ENCODE results near the gene NLK.
"Not testable (repeated sequence)": the region's sequence is repeated elsewhere in the genome, so short reads cannot be mapped to it uniquely, and the experiment has no call there.

NLK gene

DNA sequence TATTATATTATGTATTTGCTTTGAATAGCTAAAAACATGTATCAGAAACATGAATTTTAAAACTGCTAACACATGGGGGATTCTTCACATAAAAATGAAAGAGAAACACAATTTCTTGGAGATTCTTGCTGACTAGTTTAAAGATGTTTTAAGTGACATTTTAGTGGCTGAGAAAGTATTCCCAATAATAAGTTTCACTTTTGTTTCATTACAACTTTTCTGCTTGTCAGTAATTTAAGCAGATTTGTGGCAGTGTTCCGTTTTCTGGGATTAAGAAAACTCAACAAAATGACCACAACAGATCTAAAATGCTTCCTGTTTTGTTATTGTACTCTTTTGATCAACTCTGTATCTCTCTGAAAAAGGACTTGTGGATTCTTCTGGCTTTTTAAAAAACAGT lies 75.9 kb downstream of the NLK start:
- DNase-seq = no peak

DNA sequence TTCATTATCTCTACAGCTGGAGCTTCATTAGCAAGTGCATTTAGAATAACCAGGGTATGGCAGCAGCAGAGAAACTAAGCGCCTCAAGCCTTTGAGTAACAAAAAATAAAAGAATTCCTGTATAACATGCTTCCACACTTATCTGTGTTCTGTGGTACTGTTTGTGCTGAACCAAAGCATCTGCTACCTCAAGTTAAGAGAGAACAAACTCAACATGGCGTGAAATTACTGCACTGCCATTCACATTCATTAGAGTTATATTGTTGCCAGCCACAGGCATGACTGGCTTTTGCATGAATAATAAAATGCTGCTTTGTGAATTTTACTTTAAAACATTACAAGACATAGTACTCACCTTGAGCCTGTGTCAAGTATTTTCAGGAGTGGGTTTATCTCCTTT lies 76.6 kb downstream of the NLK start:
- no peak for DNase-seq

DNA sequence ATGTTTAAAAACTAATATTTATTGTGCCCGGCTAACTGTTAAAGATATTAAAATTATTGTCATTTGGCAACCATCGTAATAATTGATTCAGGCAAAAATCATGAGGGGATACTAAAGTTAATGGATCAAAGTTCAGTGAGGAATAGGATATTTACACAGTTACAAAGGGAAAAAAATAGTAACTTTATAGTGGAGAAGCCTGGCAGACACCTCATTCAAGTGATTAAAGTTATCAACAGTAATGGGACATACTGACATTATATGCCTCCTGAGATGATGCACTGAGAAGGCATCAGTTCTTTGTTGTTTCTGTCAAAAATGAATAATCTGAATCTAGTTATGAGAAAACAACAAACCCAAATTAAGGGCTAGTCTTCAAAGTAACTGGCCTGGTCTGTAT lies 77.1 kb downstream of the NLK start:
- DNase-seq = no peak

DNA sequence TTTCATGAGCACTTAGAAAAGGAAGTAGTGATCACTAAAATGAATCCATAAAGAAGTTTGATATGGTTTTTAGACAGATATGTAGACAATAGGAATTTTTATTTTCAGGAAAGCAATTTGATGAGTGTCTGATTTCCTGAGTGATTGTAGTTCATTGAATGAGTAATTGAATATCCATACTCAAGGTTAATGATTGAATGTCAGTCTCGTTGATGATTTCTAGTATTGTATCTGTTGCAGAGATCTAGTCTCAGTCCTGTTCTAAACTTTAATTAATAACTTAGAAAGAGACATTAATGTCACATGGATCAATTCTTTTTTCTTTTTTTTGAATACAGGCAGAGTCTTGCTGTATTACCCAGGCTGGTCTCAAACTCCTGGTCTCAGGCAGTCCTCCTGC lies 78.3 kb downstream of the NLK start:
- DNase-seq = no peak

DNA sequence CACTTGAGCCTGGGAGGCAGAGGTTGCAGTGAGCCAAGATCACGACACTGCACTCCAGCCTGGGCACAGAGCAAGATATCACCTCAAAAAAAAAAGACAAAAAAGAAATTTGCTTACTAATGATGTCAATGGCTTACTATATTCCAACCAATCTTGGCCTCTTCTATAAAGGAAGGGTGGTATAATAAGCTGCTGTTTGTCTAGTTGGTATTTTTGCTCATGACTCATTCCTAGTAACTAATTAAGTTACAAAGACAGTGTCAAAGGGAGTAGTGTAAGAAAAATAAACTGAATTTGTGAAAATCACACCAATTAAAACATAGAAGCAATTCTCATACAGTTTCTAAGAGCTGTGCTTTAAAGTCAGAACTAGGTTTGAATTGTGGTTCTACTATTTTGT lies 82.5 kb downstream of the NLK start:
- DNase-seq = no peak

DNA sequence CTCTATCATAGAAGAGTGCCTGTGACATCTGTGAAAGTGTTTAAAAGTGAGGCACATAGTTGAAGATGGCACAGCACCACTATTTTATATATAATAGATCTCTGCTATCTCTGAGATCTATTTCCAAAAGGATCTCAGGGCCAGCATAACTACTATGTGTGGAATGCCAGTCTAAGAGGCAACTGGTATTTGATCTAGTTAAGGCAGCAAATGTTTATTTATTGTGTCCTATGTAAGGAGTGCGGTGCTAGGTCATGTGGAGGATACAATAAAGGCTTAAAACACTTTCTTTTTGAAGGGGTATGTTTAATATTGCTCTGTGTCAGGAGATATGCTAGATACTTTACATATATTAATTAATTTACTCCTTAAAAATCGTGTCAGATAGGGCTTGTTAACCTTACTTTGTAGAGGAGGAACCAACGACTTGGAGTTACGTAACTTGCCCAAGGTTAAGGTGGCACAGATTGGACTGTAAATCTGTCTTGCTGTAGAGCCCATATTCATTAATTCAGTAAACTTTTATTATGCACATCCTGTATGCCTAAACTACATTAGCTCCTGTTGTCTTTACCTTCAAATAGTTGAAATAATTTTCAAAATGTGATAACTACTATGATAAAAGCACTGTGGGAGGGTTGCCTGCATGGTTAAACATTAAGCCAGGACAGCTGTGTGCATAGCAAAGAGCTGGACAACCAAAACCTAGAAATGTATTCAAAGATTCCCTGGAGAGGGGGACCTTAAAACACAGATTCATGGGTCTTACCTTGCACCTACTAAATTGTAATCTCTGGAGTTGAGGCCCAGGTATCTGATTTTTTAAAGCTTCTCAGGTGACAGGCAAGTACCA lies 83.3 kb downstream of the NLK start:
- no peak for DNase-seq

DNA sequence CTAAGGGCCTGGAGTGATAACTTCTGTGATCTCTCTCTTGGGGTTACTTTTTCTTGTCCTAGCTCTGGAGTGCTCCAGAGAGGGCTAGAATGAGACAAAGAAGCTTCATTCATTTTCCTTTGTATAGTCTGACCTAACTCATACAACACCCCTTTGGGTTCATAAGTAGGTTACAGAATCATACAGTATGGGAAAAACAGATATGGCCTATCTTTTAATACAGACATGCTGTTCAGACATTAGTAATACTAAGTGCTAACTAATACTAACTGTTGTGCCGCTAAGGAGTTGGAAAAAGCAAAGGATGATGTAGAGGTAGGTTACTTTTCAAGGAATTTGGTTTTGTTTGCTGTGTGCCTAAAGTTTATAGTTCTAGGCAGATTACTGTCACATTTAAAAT lies 84.7 kb downstream of the NLK start:
- DNase-seq = no peak

DNA sequence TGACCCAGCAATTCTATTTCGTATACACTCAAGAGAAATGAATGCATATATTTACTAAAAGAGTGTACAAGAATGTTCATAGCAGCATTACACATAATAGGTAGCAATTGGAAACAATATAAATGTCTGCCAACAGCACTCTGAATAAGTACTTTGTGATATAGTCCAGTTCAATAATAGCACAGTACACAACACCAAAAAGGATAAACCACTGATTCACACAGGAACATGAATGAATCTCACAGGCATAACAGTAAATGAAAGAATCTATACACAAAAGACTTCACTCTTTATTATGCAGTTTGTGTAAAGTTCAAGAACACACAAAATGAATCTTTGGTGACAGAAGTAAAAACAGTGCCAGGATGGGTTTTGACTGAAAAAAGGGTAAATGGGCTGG lies 86.3 kb downstream of the NLK start:
- no peak for DNase-seq

DNA sequence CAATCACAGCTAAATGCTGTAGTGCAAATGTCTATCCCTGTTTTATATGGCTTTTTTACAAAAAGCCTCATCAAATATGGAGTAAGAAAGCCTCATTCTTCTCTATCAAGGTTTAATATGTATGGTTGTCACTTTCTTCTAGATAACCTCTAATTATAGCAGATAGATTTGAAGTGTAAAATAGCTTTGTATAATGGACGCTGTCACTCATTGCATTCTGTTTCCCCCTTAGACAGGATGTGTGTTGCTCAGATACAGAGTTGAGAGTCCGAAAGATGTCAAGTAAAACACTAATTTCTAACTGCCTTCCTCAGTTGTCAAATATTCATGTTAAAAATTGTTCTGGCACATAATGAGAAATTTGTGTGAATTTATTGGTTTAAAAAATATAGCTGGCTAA lies 88.0 kb downstream of the NLK start:
- DNase-seq = no peak

DNA sequence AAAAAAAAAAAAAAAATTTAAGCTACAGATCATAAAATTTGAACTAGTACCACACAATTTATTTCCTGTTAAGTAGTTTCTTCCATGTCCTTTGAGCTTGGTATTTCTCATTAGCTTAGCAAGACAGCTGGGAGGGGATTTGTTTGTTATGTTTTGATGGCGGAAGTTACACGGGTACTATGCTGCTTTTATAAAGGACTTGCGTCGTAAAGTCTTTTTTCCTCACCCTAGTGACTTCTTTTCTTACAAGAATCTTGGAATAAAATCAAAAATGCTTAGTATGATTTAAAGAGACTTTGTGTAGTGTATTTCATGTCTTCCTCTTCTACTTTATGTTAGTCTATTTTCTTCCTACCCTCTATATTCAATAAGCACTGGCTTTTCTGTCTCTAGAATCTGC lies 89.1 kb downstream of the NLK start:
- DNase-seq = no peak

DNA sequence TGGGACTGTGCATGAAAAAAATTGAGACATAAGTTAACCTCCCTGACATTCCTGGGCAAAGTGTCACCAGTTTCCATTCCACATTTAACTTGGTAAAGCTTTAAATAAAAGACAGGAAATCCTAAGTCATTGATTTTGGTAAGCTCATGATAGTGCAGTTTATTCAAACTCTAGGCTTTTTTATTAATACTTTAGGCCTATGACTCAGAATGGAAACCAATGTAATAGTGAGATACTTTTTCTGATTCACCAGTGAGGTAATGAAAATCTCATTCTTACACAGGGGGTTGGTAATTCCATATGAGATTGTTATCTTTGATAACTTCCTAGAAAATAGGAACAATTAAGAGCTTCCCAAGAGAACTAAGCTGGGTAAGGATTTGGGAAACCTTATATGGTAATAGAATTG lies 91.1 kb downstream of the NLK start:
- no peak for DNase-seq

DNA sequence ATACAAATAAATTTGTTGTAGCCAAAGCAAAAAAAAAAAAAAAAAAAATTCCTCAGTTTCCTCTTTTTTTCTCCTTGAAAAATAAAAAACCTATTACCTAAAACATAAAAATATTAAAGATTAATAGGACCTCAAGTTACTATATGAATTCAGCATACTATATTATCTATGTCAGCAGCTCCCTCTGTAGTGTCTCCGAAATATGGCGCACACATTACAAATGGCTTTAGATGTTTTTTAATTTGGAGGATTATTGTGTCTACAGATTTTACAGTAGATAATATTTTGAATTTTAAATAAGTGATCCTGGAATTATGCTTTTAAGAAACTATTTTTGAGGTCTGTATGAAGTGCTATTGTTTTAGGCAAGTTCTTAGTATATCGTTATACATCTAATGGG lies 94.4 kb downstream of the NLK start:
- no peak for DNase-seq

DNA sequence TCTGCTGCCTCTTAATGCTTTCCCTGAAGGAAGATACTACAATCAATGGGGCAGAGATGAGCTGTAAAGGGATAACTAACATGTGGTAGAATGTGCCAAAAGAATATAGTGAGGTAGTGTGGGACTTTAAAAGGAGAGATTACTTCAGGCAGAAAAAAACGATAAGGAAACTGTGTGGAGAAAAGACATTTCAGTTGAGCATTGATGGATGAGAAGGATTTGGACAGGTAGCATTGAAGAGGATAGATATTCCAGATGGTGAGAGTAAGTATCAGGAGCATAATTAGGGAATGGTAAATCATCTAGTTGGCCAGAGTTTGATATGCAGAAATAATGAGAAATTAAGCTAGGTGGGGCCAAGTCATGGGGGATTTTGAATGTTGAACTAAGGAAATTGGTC lies 97.3 kb downstream of the NLK start:
- no peak for DNase-seq

DNA sequence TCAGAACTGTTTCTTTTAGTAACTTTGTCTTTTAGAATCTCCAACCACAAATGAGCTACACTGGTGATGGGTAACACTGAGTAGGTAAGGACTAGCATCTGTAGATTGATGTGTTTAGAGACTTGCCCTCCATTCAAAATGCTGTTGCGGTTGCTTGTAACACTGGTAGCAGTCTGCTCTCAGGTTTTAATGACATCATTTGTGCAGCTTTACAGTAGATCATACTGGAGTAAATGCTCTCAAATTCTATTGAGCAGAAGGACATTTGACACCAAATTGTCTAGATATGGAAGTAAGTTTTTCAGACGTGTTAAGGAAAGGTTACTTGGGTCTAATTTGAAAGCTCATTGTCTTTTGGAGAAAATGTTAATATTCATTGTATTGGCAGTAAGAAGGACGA lies 98.8 kb downstream of the NLK start:
- no peak for DNase-seq

DNA sequence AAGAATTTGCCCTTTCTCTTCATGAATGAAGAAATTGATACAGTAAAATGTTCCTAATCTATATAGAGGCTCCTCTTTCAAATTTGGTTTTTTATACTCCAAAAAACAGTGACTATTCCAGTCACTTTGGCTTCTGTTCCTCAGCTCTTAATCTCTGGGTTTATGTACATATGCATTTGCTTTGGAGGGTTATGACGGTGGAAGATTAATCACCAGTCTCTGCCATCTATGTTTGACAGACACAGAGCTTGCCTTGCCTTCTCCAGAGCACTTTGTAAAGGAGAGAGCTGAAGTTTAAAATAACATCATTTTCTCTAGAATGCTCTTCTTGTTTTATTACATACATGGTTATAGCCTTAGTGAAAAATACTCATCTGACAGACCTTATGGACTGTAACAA lies 99.3 kb downstream of the NLK start:
- DNase-seq = no peak

DNA sequence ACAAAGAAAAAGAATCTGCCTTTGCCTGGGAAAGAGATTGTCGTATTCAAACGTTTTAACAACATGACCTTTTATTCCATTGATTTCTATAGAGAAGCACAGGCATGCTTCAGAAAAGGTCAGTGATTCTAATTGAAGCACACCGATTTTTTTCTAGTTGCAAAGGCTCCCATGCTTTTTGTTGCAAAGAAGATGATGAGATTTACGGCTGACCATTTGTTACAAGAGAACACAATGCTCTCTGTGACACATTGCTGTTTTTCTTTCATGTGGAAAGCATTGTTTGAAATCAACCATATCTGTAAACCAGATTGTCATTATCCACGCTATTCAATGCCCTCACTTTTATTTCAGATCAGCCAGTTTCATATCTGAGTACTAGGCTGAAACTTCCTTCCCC lies 99.8 kb downstream of the NLK start:
- DNase-seq = no peak

DNA sequence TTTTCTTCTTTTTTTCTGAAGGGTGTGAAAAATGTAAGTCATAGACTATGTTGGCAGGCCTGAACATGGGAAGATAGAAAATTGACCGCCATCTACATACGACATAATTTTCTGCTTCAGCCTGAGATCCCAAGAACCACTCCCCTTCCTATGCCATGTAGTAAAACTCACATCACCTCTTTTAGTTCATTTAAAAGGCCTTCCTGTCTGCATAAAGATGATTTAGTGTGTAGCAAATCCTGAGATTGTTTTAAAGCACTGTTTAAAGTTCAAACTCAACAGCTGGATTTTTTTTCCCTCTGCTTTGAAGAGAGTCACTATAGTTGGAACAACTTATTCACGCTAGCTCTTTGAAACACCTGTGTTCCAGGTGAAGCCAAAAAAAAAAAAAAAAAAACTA lies 101.5 kb downstream of the NLK start:
- DNase-seq = no peak

DNA sequence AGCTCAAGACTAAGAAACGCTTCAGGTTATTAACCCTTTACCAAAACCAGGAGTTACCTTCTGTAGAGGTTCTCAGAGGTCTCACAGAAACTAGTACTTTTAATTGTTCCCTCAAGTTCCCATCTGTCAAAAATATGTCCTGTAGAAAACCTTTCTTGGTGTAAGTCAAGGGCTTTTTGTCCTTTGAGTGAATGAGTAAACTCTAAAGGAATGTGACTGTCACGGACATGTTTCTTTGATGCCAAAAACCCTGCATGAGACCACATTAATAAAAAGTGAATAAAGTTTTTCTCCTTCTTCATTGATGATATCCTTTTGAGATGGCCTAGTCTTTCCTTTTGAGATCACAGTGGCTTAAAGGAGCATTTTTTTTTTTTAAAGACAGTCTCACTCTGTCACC lies 102.9 kb downstream of the NLK start:
- DNase-seq = no peak

DNA sequence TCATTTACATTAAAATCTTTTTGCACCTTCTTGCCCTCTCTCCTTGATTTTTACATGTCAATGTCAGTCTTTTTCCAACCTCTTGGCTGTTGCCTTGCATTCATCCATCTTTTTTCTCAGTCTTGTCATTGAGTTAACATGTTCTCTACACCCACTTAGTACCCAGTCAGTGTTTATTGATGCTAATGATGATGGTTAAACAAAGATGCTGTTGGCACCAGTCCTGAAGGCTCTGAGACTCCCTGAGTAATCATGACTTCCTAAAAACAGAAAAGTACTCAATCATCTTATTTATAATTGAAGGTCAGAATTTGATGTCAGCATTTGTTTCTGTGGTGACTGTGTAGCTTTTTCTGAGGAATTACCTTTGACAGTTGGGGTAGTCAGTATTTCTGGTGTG lies 104.5 kb downstream of the NLK start:
- no peak for DNase-seq

DNA sequence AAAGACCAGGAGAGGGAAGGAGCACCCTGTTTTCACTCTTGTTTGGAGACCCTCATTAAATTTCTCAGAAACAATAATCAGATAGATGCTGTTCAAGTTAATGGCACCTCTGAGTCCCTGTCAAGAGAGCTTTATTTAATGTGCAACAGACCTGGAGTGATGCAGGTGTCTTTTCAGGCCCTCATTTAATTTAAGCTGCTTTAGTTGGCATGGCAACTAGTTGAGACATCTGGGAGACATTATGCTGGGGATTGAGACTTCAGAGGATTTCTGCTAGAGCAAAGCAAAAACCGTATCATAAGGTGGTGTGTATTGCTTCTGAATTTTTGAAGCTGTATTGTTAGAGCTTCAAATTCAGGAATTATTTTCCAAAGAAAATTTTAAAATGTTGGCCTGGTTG lies 108.5 kb downstream of the NLK start:
- DNase-seq = no peak

DNA sequence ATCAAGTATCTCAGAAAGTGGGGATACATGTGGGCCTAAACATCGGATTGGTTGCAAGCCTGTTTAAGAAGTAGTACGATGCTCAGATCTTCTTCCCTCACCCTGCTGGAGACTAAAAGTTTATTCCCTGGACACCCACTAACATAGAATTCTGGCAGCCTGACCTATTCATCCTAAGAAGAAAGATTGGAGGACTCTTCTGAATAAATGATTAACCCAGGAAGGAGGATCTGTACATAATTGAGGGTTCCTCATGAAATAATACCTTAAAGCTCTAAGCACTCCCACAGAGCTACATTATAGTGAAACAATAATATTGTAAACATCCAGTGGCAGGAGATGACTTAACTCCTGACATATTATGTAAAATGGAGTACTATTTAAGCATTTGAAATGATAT lies 111.7 kb downstream of the NLK start:
- no peak for DNase-seq

DNA sequence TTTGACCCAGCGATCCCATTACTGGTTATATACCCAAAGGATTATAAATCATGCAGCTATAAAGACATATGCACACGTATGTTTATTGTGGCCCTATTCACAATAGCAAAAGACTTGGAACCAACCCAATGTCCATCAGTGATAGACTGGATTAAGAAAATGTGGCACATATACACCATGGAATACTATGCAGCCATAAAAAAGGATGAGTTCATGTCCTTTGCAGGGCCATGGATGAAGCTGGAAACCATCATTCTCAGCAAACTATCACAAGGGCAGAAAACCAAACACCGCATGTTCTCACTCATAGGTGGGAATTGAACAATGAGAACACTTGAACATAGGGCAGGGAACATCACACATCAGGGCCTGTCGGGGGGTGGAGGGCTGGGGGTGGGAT lies 112.9 kb downstream of the NLK start:
- not testable (repeated sequence) for DNase-seq

DNA sequence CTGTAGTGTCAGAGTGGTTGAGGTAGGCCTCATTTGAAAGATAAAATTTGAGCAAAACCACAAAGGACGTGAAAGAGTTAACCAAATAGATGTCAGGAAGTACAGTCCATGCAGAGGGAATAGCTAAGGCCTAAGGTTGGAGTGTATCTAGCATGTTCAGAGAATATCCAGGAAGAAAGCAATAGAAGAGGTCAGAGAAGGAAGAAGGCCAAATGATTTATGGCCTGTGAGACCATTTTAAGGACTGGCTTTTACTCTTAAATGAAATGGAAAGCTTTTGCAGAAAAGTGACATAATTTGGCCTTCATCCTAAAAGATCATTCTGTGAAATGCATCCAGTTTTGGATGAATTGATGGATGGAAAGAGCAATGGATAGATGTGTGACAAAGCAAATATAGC lies 116.5 kb downstream of the NLK start:
- DNase-seq = no peak

DNA sequence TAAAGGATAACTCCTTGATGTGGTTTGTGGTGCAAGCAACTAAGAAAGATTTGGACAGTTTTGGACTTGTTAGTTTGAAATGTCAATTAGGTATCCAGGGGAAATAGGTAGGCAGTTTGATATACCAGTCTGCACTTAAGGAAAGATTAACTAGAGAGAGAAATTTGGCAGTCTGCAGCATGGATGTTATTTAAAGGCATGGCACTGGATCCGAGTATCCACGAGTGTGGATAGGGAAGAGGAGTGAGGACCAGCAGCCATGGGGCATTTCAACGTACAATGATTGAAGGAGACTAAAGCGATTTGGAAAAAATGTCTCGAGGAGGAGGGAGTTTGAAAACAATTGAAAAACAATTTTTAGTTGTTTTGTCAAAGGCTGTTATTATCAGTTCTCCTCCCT lies 117.4 kb downstream of the NLK start:
- no peak for DNase-seq

DNA sequence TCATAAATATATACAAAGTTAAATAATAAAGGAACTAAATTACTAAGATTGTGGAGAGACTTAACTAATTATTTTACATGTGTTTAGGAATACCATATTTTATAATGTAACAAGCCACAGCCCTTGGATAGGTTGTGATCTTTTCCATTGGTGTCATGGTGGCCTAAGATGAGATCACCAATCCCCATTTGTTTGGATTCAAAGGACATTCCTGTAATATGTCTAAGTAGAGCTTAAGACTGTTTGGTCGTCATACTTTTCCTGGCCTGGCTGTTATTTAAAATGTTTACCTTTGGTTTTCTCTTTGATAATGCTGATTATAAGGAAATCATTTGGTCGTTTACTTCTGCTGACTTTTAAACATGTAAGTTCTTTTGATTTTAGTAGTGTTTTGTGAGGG lies 118.1 kb downstream of the NLK start:
- DNase-seq = no peak

Data from central memory CD4-positive, alpha-beta T cell (primary cell).